Right atrium auricular region (tissue), 2 donors: ENCODE data around the gene KIFBP. TPM values are rescaled to one million over a fixed set of nuclear protein-coding genes. Genes with fewer than 3 reads are reported as not detected.

Experiments
- DNase-seq: peaks from one replicate; pipeline ENCODE4 v3.0.0-alpha.2; 2019; ENCODE audit warnings: low spot score
- H3K27ac ChIP-seq, 2 donors: fragments of 200-600 bp; sonication (generic); 1 replicate in 1 of 2; 2 replicates in 1 of 2; pipeline ENCODE4 v1.5.1; 2016 to 2019
- H3K27me3 ChIP-seq, 2 donors: fragments of 200-600 bp; sonication (generic); one replicate each; pipeline versions ENCODE4 v1.5.1 to v1.6.0; 2017 to 2019
- H3K36me3 ChIP-seq: fragments of 200-600 bp; sonication (generic); one replicate; pipeline ENCODE4 v1.5.1; 2016
- H3K4me1 ChIP-seq, 2 donors: fragments of 200-600 bp; sonication (generic); one replicate each; pipeline versions ENCODE4 v1.5.1 to v1.6.0; 2017 to 2019
- H3K4me3 ChIP-seq, 2 donors: fragments of 200-600 bp; sonication (generic); 1 replicate in 1 of 2; 2 replicates in 1 of 2; pipeline ENCODE4 v1.5.1; 2017 to 2019; ENCODE audit warnings: mild to moderate bottlenecking in 1 of 2, moderate library complexity in 1 of 2
- H3K9me3 ChIP-seq, 2 donors: fragments of 200-600 bp; sonication (generic); one replicate each; pipeline ENCODE4 v1.5.1; 2019
- total RNA-seq, 2 donors: library from RNA; depleted of rRNA; stranded (reverse); fragments of >200 nt; gene quantifications; one replicate each; pipeline ENCODE4 v1.1.0, GENCODE V29; 2016
- TF ChIP-seq, protein P1 (sequence below), 2 donors: fragments of 200-600 bp; sonication (generic); IDR thresholded peaks; one replicate each; pipeline ENCODE4 v1.5.1; 2019; ENCODE audit warnings: antibody characterized with exemption in 2 of 2

The KIFBP gene
- total RNA-seq, 2 donors from 2014 or later: 36.4 to 48.8 TPM

DNA sequence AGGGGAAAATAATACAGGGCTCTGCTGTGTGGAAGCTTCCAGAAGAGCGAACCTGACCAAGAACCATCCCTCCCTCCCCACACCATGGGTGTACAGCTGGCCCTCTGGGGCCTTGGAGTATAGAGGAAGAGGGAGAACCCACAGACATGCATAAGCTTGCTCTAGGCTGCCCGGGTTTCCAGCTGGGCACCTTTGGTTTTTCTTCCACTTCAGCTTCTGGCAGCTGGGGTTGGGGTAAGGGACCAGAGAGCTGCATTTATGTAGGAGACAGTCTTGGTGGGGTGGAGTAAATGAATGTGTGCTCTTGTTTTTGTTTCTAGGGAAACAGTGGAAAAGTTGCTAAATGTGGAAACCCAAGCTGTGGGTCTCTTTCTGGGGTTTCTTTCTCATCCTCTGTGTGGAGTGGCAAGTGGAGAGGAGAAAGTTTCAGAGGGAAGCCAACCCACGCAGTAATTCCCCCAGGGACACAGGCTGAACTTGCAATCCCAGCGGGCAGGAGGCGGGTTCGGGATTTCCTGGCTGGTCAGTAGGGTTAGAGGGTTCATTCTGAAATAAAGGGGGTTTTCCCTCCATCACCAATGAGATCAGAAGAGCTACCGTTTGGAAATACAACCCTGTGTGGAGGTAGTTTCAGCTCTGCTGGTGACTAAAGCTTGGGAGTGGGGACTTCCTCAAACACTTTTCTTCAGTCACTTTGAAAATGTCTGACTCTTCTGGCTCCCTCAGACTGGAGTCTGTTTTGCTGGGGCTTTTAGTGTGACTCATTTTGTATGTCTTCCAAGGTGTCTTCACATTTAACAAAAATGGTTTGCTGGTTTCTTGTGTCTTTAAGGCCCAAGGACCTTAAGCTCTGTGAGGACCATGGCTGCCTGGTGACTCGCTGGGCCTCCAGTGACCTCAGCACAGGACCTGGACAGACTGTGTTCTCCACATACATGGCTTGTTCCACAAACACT is 77.1 kb downstream of the KIFBP start:
- no peak for DNase-seq

More for the DNA sequence above, 77.1 kb downstream of the KIFBP start:
- H3K27ac ChIP-seq: peak overlapping the region; percentile 65 to 75
- H3K4me3 ChIP-seq: no peak overlapping the region
- no peaks in the 10 kb centered on the region for H3K9me3 ChIP-seq
- no peaks in the 10 kb centered on the region for H3K27me3 ChIP-seq
- TF ChIP-seq, protein P1, sequence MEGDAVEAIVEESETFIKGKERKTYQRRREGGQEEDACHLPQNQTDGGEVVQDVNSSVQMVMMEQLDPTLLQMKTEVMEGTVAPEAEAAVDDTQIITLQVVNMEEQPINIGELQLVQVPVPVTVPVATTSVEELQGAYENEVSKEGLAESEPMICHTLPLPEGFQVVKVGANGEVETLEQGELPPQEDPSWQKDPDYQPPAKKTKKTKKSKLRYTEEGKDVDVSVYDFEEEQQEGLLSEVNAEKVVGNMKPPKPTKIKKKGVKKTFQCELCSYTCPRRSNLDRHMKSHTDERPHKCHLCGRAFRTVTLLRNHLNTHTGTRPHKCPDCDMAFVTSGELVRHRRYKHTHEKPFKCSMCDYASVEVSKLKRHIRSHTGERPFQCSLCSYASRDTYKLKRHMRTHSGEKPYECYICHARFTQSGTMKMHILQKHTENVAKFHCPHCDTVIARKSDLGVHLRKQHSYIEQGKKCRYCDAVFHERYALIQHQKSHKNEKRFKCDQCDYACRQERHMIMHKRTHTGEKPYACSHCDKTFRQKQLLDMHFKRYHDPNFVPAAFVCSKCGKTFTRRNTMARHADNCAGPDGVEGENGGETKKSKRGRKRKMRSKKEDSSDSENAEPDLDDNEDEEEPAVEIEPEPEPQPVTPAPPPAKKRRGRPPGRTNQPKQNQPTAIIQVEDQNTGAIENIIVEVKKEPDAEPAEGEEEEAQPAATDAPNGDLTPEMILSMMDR (IDR thresholded peaks at IDR 0.05): no peak
- H3K4me1 ChIP-seq: peaks cover 0 to 27% of the 10 kb centered on the region in 2 donors
- no peaks in the 10 kb centered on the region for H3K36me3 ChIP-seq

Other genes starting within 250 kb of the KIFBP start
- under 1 TPM; 0.26 to 0.47 TPM for gene STOX1, start 161.3 kb upstream of the KIFBP start, total RNA-seq
- 10 to 100 TPM; 18.9 to 22.3 TPM for gene DDX50, start 87.5 kb upstream of the KIFBP start, total RNA-seq
- 10 to 100 TPM; 21.4 to 30.0 TPM for gene DDX21, start 32.6 kb upstream of the KIFBP start, total RNA-seq
- gene SRGN, start 99.3 kb downstream of the KIFBP start, total RNA-seq: 100 to 1,000 TPM in 1 of 2 donors, 10 to 100 TPM in 1; 79.4 to 124 TPM
- 10 to 100 TPM; 19.3 to 20.1 TPM for gene VPS26A, start 135.4 kb downstream of the KIFBP start, total RNA-seq
- gene SUPV3L1, start 191.4 kb downstream of the KIFBP start, total RNA-seq: 10 to 100 TPM; 20.8 to 27.2 TPM
- gene HKDC1, start 231.5 kb downstream of the KIFBP start, total RNA-seq: under 1 TPM in 1 of 2 donors, not detected in 1; 0.35 TPM